Natural killer cell (primary cell): ENCODE data around the gene SGIP1. TPM values are rescaled to one million over a fixed set of nuclear protein-coding genes. Genes with fewer than 3 reads are reported as not detected.

ENCODE experiments used
- ATAC-seq, 3 donors: fragments of 150-1000 bp in 2 of 3; fragments of 200-7000 bp in 1 of 3; cut with Tn5 transposase; 1 replicate in 1 of 3; 2 replicates in 2 of 3; pipeline ENCODE4 v1.10.0; 2021; ENCODE audit warnings: mild to moderate bottlenecking in 2 of 3, moderate library complexity in 2 of 3
- DNase-seq, 2 donors: peaks; one replicate each; pipeline versions ENCODE4 v3.0.0 to v3.0.0-alpha.2; 2013 to 2021; ENCODE audit warnings: mixed read lengths in 1 of 2
- H3K27ac ChIP-seq: one replicate; pipeline ENCODE4 v1.5.1; 2013; ENCODE audit warnings: mild to moderate bottlenecking, low read length
- H3K27me3 ChIP-seq: one replicate; pipeline ENCODE4 v1.6.1; 2013; ENCODE audit warnings: low read length; ENCODE audit not compliant: control insufficient read depth, insufficient read depth
- H3K36me3 ChIP-seq: one replicate; pipeline ENCODE4 v1.6.1; 2013; ENCODE audit warnings: low read length; ENCODE audit not compliant: control insufficient read depth, insufficient read depth
- H3K4me1 ChIP-seq: one replicate; pipeline ENCODE4 v1.6.1; 2013; ENCODE audit warnings: low read length; ENCODE audit not compliant: control insufficient read depth, insufficient read depth
- H3K4me3 ChIP-seq: one replicate; pipeline ENCODE4 v1.5.1; 2013; ENCODE audit warnings: low read length
- H3K9me3 ChIP-seq: one replicate; pipeline ENCODE4 v1.6.1; 2013; ENCODE audit warnings: low read length; ENCODE audit not compliant: control insufficient read depth, insufficient read depth
- H3K27ac Mint-ChIP-seq, 2 donors: one replicate each; pipeline ENCODE4 v1.8.0; 2022; ENCODE audit warnings: mild to moderate bottlenecking in 2 of 2, mixed read lengths in 2 of 2, moderate library complexity in 1 of 2
- H3K27me3 Mint-ChIP-seq, 2 donors: one replicate each; pipeline ENCODE4 v1.8.0; 2022; ENCODE audit warnings: low read depth in 2 of 2, mixed read lengths in 2 of 2
- H3K36me3 Mint-ChIP-seq: one replicate; pipeline ENCODE4 v1.8.0; 2022; ENCODE audit warnings: mixed read lengths
- H3K4me1 Mint-ChIP-seq, 2 donors: one replicate each; pipeline ENCODE4 v1.8.0; 2022; ENCODE audit warnings: mixed read lengths in 2 of 2
- H3K4me3 Mint-ChIP-seq: one replicate; pipeline ENCODE4 v1.8.0; 2022; ENCODE audit warnings: mild to moderate bottlenecking, moderate library complexity, mixed read lengths
- H3K9me3 Mint-ChIP-seq, 2 donors: one replicate each; pipeline ENCODE4 v1.8.0; 2022; ENCODE audit warnings: mixed read lengths in 2 of 2
- WGBS: methylation state at CpG from one replicate; pipeline ENCODE4 v1.1.7; 2013; ENCODE audit warnings: missing lambda C conversion rate; ENCODE audit not compliant: insufficient coverage; 5-methylcytosine and 5-hydroxymethylcytosine counted together
- intact Hi-C: fragments of 100-400 bp; cut with micrococcal nuclease; formaldehyde crosslinking; loops from one replicate; pipeline ENCODE4 v1.14.2; 2022
- total RNA-seq, 4 donors: library from RNA; stranded (reverse); fragments of 120-200 nt in 1 of 4; gene quantifications; one replicate each; pipeline versions ENCODE4 v1.2.3 to v1.2.4, GENCODE V29; 2013 to 2022
- TF ChIP-seq, protein P1 (sequence below): fragments of 200-600 bp; IDR thresholded peaks from one replicate; pipeline ENCODE4 v1.8.0; 2022; ENCODE audit warnings: antibody characterized with exemption

Gene SGIP1
- total RNA-seq, 3 donors from 2014 or later (not counting 1 experiment from before 2014, with no cell fraction given): 0.05 TPM; not detected in 2

DNA sequence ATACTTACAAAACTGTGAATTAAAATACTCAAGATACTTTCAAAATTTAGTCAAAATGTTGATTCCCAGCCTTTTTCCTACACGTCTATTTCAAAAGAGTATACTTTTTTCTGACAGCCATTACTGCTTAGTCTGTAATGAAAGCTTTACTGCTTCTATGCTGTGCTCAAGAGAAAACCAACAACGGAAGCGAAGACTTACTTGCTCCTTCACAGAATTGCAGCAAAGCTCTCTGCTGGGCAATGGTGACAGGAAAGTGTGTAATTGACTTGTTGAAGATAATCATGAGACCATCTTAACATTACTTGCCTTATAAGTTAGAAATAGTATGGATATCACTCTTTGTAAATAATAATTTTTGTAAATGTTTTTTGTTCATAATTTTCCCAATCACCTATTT is 216.6 kb downstream of the SGIP1 start:
- intact Hi-C loops: no loop called here
- no peak overlapping the region for H3K4me3 Mint-ChIP-seq
- Histone ChIP-seq H3K4me1 (peaks cover 14% of the 10 kb centered on the region), H3K36me3 (no peaks in the 10 kb centered on the region), H3K27ac (no peak overlapping the region), H3K4me3 (no peak overlapping the region), H3K9me3 (no peaks in the 10 kb centered on the region), H3K27me3 (peaks cover 30% of the 10 kb centered on the region)
- no peaks in the 10 kb centered on the region for H3K36me3 Mint-ChIP-seq
- TF ChIP-seq, protein P1, sequence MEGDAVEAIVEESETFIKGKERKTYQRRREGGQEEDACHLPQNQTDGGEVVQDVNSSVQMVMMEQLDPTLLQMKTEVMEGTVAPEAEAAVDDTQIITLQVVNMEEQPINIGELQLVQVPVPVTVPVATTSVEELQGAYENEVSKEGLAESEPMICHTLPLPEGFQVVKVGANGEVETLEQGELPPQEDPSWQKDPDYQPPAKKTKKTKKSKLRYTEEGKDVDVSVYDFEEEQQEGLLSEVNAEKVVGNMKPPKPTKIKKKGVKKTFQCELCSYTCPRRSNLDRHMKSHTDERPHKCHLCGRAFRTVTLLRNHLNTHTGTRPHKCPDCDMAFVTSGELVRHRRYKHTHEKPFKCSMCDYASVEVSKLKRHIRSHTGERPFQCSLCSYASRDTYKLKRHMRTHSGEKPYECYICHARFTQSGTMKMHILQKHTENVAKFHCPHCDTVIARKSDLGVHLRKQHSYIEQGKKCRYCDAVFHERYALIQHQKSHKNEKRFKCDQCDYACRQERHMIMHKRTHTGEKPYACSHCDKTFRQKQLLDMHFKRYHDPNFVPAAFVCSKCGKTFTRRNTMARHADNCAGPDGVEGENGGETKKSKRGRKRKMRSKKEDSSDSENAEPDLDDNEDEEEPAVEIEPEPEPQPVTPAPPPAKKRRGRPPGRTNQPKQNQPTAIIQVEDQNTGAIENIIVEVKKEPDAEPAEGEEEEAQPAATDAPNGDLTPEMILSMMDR: no peak
- H3K4me1 Mint-ChIP-seq: peaks cover 0 to 13% of the 10 kb centered on the region in 2 donors
- H3K27ac Mint-ChIP-seq: no peak overlapping the region
- DNase-seq: no peak
- H3K27me3 Mint-ChIP-seq: peaks cover 26 to 81% of the 10 kb centered on the region in 2 donors
- no peak for ATAC-seq
- 27% methylated on average over 3 of the region's 3 CpGs for WGBS
- no peaks in the 10 kb centered on the region for H3K9me3 Mint-ChIP-seq

DNA sequence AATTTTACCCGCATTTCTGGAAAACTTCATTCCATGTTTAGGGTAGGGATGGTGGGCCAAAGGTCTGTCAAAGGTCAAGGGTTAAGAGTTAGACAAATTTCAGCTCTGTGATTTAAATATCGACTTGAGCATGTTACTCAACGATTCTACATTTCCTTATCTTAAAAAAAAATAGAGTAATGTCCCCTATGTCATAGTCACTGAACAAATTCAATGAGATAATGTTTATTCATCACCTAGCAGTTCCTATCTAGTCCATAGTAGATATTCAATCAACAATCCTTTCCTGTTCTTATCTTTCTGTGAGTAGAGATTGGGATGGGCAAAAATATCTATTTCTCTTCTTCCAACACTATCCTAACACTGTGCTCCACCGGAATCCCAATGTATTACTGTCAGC is 217.2 kb downstream of the SGIP1 start:
- WGBS: 81% methylated on average over 3 of the region's 4 CpGs
- peaks cover 26 to 81% of the 10 kb centered on the region in 2 donors for H3K27me3 Mint-ChIP-seq
- no peak for DNase-seq
- ATAC-seq: no peak
- H3K4me1 ChIP-seq: peaks cover 14% of the 10 kb centered on the region
- no peak overlapping the region for H3K4me3 Mint-ChIP-seq
- H3K4me3 ChIP-seq: no peak overlapping the region
- peaks cover 28% of the 10 kb centered on the region for H3K27me3 ChIP-seq
- TF ChIP-seq, protein P1: no peak
- H3K36me3 Mint-ChIP-seq: no peaks in the 10 kb centered on the region
- no peaks in the 10 kb centered on the region for H3K9me3 Mint-ChIP-seq
- no peaks in the 10 kb centered on the region for H3K36me3 ChIP-seq
- no peaks in the 10 kb centered on the region for H3K9me3 ChIP-seq
- intact Hi-C loops: no loop called here
- H3K27ac Mint-ChIP-seq: no peak overlapping the region
- peaks cover 0 to 13% of the 10 kb centered on the region in 2 donors for H3K4me1 Mint-ChIP-seq
- H3K27ac ChIP-seq: no peak overlapping the region

DNA sequence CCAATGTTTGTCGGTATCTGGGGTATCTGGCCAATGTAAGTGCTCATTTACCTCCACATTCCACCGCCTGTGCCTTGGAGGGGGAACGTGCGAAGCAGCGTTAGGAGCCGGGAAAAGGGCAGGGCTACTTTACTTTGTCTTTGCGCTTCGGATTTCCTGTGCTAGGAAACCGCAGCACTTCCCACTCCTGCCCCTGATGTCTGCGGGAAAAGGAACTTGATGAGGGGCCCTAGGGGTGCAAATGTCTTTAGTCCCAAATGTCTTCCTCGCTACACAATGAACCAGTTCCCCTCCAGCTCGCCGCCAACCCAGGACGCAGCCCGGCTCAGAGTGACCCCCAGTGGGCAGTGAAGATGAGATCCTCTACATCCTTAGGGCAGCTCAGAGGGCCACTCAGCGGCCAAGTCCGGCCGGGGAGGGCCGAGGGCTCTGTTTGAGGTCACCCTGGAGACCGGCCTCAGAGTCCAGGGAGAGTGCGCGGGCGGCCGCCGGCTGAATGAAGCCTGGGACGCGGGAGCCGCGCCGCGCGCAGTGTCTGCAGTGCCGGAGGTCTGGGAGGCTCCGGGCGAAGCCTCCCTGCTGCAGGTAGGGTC is 218.1 kb downstream of the SGIP1 start, which contains the start of gene DYNLT5:
DYNLT5 (plus strand) TSS at position 460 of the 593 bp plus-strand sequence. CDS start 2,200 bp downstream, outside the sequence.
- H3K27ac Mint-ChIP-seq: no peak within 1 kb of the TSS
- peak in 2 of 3 donors; percentile 43 to 73 for ATAC-seq
- no peak within 1 kb of the TSS for H3K27ac ChIP-seq
- no peaks in the 10 kb centered on the region for H3K36me3 Mint-ChIP-seq
- no peak within 1 kb of the TSS for H3K4me3 Mint-ChIP-seq
- H3K36me3 ChIP-seq: no peaks in the 10 kb centered on the region
- H3K27me3 Mint-ChIP-seq: peaks cover 31 to 80% of the 10 kb centered on the region in 2 donors
- H3K9me3 Mint-ChIP-seq: no peaks in the 10 kb centered on the region
- no peak for DNase-seq
- TF ChIP-seq, protein P1: no peak
- H3K9me3 ChIP-seq: no peaks in the 10 kb centered on the region
- H3K4me1 Mint-ChIP-seq: peaks cover 0 to 13% of the 10 kb centered on the region in 2 donors
- peaks cover 14% of the 10 kb centered on the region for H3K4me1 ChIP-seq
- peak within 1 kb of the TSS; percentile 18 for H3K4me3 ChIP-seq
- WGBS: 3% methylated on average over 35 of the region's 35 CpGs
- peaks cover 28% of the 10 kb centered on the region for H3K27me3 ChIP-seq
- intact Hi-C loops: no loop called here
